Measurements from ENCODE around the gene MYRFL. TPM values are rescaled to one million over a fixed set of nuclear protein-coding genes. Genes with fewer than 3 reads are reported as not detected.

Gene MYRFL
- total and polyA plus RNA-seq, 8 donors: 0.06 to 2.3 (median 0.43) TPM

DNA sequence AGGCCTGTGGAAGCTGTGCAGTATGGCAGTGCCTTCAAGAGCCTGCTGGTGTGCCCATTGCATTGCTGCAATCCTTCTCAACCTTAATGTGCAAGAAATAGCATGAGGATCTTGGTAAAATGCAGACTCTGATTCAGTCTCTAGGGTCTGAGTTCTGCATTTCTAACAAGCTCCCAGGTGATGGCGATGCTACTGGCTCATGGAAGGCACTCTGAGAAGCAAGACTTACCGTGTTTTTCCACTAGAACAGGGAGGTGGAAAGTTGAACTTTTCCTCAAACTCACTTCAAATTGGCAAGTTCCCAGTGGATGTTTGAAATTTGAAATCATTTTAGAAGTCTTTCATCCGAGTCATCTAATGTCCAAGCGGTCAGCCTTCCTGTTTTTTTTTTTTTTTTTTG, 55.5 kb downstream of the MYRFL start:
- FAIRE-seq: no peak
- peaks cover 0 to 12% (median 0%) of the 10 kb centered on the region in 4 donors for H3K27me3 ChIP-seq
- TF ChIP-seq, protein P1, sequence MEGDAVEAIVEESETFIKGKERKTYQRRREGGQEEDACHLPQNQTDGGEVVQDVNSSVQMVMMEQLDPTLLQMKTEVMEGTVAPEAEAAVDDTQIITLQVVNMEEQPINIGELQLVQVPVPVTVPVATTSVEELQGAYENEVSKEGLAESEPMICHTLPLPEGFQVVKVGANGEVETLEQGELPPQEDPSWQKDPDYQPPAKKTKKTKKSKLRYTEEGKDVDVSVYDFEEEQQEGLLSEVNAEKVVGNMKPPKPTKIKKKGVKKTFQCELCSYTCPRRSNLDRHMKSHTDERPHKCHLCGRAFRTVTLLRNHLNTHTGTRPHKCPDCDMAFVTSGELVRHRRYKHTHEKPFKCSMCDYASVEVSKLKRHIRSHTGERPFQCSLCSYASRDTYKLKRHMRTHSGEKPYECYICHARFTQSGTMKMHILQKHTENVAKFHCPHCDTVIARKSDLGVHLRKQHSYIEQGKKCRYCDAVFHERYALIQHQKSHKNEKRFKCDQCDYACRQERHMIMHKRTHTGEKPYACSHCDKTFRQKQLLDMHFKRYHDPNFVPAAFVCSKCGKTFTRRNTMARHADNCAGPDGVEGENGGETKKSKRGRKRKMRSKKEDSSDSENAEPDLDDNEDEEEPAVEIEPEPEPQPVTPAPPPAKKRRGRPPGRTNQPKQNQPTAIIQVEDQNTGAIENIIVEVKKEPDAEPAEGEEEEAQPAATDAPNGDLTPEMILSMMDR (IDR thresholded peaks at IDR 0.05): no peak
- no peak overlapping the region for H3K4me3 ChIP-seq
- DNase-seq: no peak
- H3K36me3 ChIP-seq: no peaks in the 10 kb centered on the region
- intact Hi-C loops (cut with DNase I): loop anchor here in 2 of 3 donors (5.0 to 10.0 kb wide), 2 partner anchors 694 to 852 kb away; no protein-coding TSS in a partner anchor
- no peaks in the 10 kb centered on the region for H3K4me1 ChIP-seq
- no peaks in the 10 kb centered on the region for H3K9me3 ChIP-seq
- 62 to 83% methylated on average over 4 of the region's 4 CpGs for WGBS, 2 donors
- ATAC-seq: no peak
- no peak overlapping the region for H3K27ac ChIP-seq

DNA sequence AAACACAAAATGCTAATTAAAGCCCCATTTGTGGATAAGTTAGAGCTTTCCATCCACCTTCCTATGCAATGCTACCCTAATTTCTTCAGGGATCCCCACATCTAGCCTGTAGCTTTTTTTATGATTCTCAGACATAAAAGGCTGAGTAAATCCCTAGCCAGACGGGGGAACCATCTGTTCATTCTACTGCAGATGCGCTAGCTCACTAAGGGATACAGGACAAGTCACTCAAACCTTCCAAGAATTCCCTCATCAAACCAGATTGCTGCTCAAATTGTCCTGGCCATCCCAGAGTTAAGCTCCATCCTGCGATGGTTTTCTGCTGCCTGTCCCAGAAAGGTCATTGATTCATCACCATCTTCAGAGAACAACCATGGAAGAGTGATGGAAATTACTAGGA, 56.7 kb downstream of the MYRFL start:
- FAIRE-seq: no peak
- no peaks in the 10 kb centered on the region for H3K4me1 ChIP-seq

GRCh38 chr12:69884386-69884785, 59.4 kb downstream of the MYRFL start:
- WGBS, 2 donors: 37 to 39% methylated on average over 2 of the region's 2 CpGs
- Histone ChIP-seq H3K27me3 (no peaks in the 10 kb centered on the region), H3K36me3 (no peaks in the 10 kb centered on the region), H3K4me3 (no peak overlapping the region), H3K27ac (no peak overlapping the region), H3K9me3 (no peaks in the 10 kb centered on the region), H3K4me1 (no peaks in the 10 kb centered on the region)
- intact Hi-C loops (cut with DNase I): loop anchor here in 2 of 3 donors (5.0 to 10.0 kb wide), 2 partner anchors 690 to 848 kb away; no protein-coding TSS in a partner anchor
- TF ChIP-seq, protein P1 (IDR thresholded peaks at IDR 0.05): no peak
- no peak for DNase-seq
- no peak for FAIRE-seq
- no peak for ATAC-seq

More for the DNA sequence above, 56.7 kb downstream of the MYRFL start:
- Histone ChIP-seq H3K27me3 (peaks cover 0 to 12% (median 0%) of the 10 kb centered on the region in 4 donors), H3K36me3 (no peaks in the 10 kb centered on the region), H3K9me3 (no peaks in the 10 kb centered on the region), H3K4me3 (no peak overlapping the region), H3K27ac (no peak overlapping the region)
- ATAC-seq (no peak), DNase-seq (no peak)
- WGBS, 2 donors: 56 to 68% methylated on average over 3 of the region's 3 CpGs
- TF ChIP-seq, protein P1 (IDR thresholded peaks at IDR 0.05): no peak
- intact Hi-C loops (cut with DNase I): loop anchor here in 2 of 3 donors (5.0 to 10.0 kb wide), 2 partner anchors 693 to 851 kb away; no protein-coding TSS in a partner anchor

DNA sequence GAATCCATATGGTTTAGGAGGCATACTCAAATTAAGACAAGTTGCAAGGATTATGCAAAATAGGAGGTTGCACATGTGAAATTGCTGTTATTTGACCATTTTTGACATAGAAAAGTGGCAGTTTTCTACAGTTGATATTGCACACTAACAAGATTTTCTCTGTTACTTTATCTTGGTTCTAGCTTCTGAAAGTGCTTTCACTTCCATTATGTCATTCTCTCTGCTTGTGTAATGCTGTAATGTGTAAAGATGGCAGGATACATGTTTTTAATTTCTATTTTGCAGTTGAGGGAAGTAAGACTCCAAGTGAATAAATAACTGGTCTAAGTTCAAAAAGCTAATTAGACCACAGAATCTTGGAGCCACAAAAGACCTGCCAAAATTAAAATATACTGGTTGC, 60.6 kb downstream of the MYRFL start:
- no peaks in the 10 kb centered on the region for H3K36me3 ChIP-seq
- H3K27me3 ChIP-seq: no peaks in the 10 kb centered on the region
- H3K4me1 ChIP-seq: no peaks in the 10 kb centered on the region
- no peak for ATAC-seq
- intact Hi-C loops (cut with DNase I): loop anchor here in 1 of 3 donors (10.0 kb wide), 1 partner anchor 689 kb away; no protein-coding TSS in a partner anchor
- no peak for FAIRE-seq
- H3K9me3 ChIP-seq: no peaks in the 10 kb centered on the region
- DNase-seq: no peak
- TF ChIP-seq, protein P1 (IDR thresholded peaks at IDR 0.05): no peak
- no peak overlapping the region for H3K4me3 ChIP-seq
- H3K27ac ChIP-seq: no peak overlapping the region

DNA sequence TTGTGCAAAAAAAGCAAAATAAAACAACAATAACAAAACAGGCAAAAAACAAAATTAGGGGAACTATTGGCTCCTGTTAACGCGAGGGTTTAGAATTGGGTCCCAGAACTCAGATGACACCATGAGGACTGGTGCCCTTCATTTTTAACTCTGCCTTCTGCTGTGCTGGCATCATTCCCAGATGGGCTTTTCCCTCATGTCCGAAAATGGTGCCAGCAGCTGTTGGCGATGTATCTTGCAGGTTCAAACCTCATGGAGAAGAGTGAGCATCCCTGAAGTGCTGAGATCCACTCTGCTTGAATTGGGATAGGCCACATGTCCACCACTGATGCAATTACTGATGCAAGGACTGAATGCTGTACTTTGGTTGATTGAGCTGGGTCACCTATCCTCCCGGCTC, 61.1 kb downstream of the MYRFL start:
- FAIRE-seq: no peak
- no peak overlapping the region for H3K4me3 ChIP-seq
- no peaks in the 10 kb centered on the region for H3K27me3 ChIP-seq
- no peaks in the 10 kb centered on the region for H3K4me1 ChIP-seq
- intact Hi-C loops (cut with DNase I): loop anchor here in 1 of 3 donors (10.0 kb wide), 1 partner anchor 689 kb away; no protein-coding TSS in a partner anchor
- TF ChIP-seq, protein P1 (IDR thresholded peaks at IDR 0.05): no peak
- DNase-seq: no peak
- WGBS, 2 donors: 66 to 86% methylated on average over 5 of the region's 5 CpGs
- ATAC-seq: no peak
- H3K9me3 ChIP-seq: no peaks in the 10 kb centered on the region
- H3K36me3 ChIP-seq: no peaks in the 10 kb centered on the region
- H3K27ac ChIP-seq: no peak overlapping the region
